Activated CD8-positive, alpha-beta memory T cell treated with anti-CD3 and anti-CD28 coated beads, Interleukin-2, amount 50 U/mL, for 24 hours (primary cell): ENCODE measurements around the gene AOPEP.

Source experiments
- DNase-seq: peaks from one replicate; pipeline ENCODE4 v3.0.0-alpha.2; 2020; ENCODE audit errors: extremely low read depth

AOPEP gene

DNA sequence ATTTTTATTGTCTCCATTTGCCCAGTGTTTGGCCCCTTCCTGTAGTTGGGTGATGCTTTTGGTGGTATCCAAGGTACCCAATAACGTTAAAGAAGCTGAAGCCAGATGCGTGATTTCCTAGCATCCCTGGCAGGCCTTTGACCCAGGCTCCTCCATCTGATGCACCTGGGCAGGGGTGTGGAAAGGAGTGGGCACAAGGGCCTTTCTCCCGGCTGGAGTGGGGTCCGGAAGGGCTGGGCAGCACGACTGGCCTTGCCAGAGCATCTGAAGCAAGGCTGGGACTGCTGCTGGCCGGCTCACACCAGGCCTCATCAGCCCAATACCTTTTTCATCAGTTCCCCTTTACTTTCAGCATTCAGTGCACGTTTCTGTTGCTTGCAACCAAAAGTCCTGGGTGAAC lies 370.8 kb downstream of the AOPEP start:
- no peak for DNase-seq

DNA sequence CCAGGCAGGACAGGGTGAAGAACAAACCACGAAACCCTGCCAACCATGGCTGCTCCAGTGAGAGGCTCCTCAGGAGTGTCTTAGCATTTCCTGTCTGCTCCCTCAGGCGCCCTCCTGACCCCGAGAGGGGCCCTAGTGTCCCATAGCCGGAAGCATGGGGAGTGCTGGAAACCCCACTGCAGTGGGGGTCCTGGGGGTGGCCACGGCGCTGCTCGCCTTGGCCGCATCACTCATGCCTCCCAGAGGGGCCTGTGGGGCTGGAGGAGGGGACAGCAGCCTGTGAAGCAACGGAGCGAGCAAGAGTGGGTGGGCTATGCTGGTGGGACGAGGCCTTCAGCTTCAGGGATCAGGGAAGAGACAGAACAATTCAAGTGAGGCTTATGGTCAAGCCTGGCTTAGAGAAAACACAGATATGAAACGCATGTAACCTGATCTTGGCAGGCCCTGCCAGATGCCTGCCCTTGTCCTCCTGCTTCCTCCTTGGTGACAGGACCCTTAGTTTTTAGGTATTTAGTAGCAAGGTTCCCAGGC lies 372.0 kb downstream of the AOPEP start:
- no peak for DNase-seq

DNA sequence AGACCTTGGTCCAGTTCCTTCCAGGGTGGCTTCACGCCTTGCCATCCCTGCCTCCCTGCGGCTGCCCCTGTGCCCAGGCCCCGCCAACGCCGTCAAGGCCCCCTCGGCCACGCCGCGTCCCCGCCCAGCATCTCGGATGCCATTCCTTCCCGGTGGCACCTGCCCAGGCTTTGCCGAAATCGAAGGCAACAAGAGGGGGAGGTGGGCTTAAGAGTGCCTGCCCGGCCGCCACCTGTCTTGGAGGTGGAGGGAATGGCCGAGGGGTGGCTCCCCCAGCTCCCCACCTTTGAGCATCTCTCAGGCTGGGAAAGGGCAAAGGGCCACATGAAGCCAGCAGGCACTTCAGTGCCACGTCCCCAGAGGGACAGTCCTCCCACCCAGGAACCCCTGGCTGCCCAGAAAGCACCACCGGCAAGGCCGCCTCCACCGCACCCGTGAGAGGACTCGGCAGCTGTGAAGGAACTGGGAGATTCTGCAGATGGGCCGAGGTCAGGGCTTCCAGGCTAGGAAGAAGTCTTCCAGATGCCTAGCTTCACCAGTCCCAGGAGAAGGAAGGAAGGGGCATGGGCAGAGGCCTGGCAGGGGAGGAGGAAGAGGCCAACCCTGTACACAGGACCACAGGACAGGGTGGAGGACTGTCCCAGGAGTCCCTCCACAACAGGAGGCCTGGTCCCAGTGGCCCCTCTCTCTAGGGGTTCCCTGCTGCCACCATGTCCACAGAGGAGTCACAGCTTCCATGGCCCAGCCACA lies 373.0 kb downstream of the AOPEP start:
- no peak for DNase-seq

GRCh38 chr9:95100071-95100627 lies 373.6 kb downstream of the AOPEP start:
- DNase-seq: no peak

- no peak for DNase-seq
Measured at GRCh38 chr9:95101326-95101725, 374.8 kb downstream of the AOPEP start.

DNA sequence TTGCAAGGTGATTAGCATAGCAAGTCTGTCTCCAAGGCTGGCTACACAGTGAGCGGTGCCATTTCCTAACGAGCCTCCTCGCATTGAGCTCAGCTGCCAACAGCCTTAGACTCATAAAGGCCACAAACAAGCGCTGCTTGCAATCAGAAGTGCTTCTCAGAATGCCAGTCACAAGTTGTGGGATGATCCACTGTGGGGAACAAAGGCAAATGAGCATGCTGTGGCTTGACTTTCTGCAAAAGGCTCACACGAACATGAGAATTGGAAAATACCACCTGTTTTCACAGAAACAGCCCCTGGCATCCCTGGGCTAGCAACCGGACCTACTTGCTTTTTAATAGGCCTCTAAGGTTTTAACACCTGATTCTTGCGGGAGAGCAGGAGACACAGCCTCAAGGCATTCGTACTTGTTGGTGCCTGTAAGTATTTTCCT lies 375.5 kb downstream of the AOPEP start:
- DNase-seq: no peak

- no peak for DNase-seq
Measured at GRCh38 chr9:95102572-95102971, 376.1 kb downstream of the AOPEP start.

DNA sequence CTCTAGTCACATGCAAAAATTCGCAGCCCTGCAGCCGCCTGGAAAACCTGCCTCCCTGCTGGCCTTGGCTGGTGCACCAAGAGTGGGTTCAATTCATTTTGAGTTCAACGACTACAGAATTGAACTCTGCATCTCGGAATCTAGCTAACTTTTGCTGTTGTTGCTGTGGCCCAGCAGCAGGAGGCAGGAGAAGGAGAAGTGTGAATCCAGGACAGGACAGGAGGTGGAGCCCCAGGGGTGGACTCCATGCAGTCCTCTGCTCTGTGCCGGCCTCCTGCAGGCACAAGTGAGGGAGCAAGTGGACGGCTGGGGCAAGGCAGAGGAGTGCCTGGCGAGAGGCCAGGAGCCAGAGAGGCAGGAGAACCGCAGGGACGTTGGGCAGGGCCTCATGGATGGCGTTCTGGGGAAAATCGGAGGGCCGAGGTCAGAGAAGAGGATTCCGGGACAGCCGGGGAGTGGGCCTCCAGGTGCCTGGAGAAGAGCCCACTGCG lies 376.8 kb downstream of the AOPEP start:
- no peak for DNase-seq

GRCh38 chr9:95103871-95104580 lies 377.5 kb downstream of the AOPEP start:
- no peak for DNase-seq

DNA sequence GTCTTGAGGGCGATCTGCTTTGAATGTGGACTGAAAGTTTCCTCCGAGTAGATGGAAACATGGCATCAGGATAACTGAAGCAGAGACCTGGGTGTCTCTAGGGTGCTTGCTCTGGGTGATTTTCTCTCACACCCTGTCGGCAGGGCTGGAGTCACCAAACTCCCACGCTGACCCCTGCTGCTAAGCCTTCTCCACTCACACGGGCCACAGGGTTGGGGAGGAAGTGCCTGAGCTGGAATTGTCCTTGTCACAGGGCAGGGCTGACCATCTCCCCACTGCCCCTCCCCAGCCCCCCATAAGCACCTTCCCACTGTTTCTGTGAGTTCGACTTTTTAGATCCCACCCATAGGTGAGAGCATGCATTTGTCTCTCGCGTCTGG lies 378.1 kb downstream of the AOPEP start:
- no peak for DNase-seq

- no peak for DNase-seq
Measured at GRCh38 chr9:95104980-95105379, 378.5 kb downstream of the AOPEP start.

- DNase-seq: no peak
Measured at GRCh38 chr9:95105519-95106287, 379.2 kb downstream of the AOPEP start.

- no peak for DNase-seq
Measured at GRCh38 chr9:95107001-95107749, 380.7 kb downstream of the AOPEP start.

DNA sequence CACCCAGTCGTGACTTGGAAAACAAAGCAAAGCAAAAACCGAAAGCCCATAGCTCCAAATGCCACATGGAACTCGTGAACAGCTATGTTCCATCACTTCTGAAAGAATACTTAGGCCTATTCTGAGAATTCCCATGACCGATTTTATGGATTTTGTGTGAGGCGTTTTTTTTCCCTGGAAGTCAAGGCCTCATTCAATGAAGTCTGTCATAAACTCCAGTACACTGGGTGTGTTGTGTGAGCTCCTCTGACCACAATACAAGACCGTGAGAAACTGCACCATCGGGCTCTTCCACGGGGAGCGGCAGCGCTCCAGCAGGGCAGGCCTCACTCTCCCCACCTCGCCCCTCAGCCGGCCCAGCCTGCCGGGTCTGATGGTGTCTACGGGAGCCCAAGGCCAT lies 381.5 kb downstream of the AOPEP start:
- DNase-seq: no peak

DNA sequence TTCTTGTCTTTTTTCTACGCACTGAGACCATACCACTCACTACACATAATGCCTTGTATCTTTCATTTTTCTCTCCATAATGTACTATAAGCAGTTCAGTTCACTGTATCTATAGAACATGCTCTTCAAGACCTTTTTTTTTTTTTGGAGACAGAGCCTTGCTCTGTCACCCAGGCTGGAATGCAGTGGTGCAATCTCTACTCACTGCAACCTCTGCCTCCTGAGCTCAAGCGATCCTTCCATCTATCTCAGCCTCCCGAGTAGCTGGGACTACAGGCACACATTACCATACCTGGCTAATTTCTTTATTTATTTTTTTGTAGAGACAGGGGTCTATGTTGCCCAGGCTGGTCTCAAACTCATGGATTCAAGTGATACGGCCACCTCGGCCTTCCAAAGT lies 382.3 kb downstream of the AOPEP start:
- no peak for DNase-seq

DNA sequence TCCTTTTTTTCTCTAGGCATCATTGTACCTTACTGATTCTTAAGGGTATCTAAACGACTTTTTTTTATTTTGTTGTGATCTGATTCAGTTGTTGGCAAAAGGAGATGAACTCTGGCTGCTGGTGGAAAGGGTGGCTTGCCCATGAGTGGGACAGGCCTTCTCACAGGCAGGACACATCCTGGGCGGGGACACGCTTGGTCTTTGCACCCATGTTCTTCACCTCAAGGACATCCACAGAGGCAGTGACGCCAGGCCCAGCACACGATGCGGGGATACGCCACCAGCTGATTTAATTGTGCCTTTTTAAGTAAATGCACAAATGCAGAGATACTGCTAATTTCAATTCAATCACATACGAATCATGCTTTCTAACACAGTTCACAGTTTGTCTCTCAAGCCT lies 383.0 kb downstream of the AOPEP start:
- no peak for DNase-seq

DNA sequence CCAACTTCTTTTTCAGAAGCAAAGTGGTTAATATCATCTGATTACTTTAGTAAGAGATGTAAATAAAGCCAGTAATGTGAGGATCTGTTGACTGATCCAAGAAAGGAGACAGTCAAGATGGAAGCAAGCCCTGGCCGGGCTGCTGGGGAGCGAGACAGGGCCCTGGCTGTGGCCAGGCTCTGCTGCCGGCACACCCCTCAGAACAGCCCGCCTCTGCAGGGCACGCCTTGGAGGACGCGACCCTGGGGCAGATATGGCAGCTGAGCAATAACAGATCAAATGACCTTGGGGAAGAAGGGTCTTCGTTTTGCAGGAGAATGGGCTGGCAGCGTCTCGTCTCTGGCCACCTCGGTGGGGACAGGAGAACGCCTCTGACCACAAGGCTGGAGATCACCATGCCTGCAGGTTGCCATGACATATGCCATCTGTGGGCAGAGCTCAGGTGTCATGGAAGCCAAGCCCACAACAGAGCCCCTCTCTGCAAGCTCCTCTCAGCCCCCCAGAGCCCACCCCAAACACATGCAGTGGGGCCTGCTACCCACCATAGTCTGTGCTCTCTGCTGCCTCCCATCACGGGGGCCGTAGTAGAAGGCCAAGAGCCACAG lies 384.5 kb downstream of the AOPEP start:
- no peak for DNase-seq

- no peak for DNase-seq
Measured at GRCh38 chr9:95111716-95112115, 385.2 kb downstream of the AOPEP start.

DNA sequence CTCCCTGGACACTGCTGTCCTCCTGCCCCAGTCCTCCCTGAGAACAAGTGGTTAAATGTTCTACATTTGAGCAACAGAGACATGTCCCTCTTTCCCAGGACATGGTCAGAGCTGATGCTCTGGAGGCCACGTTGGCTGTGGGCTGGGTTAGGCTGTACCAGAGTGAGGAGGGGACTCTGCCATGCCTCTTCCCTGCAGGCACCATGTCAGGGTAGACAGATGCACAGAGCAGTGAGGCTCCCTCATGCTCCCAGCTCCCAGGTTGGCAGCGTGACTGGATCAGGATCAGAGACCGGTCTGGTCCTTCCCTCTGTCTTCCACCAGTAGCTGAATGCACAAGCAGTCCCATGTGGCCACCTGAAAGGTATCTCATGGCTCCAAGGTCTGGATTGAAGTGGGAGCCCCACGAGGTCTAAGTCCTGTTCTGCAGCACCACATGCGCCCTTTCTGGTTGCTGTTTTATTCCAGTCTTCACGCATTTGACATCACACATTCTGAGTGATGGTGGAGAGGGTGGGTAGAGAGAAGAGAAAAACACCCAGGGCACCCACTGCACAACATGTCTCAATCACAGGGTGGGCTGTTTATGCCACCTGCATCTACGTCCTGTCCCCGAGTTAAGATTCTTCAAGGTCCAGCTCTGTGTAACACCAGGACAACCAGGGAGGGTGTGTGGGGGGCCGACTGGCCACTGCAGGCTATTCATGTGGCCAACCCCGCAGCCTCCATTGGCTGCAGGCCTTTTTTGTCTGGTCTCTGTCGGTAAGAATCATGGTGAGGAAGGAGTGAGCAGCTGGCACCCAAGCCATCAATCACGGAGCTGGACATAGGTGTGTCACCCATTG lies 386.2 kb downstream of the AOPEP start:
- no peak for DNase-seq

DNA sequence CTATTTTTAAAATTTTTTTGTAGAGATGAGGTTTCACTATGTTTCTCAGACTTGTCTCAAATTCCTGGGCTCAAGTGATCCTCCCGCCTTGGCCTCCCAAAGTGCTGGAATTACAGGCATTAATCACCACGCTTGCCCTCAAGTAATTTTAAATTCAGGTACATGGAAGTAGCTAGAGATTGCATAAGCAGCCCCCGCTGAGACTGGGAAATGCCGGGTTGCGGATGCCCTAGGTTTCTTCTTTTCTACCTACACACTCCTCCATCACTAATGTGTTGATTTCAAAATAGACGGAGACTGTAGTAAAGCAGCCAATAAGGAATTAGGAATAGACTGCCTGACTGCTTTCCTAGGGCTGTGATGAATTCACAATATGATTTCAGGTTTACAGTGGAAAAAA lies 388.6 kb downstream of the AOPEP start:
- DNase-seq: no peak
